IPS-NIHi7 (cell line): Measurements from ENCODE around the gene STPG3.

ENCODE experiments used
- DNase-seq: peaks from one replicate; pipeline ENCODE4 v3.0.0; 2012; ENCODE audit warnings: mixed read lengths; ENCODE audit errors: extremely low spot score

STPG3 gene

GRCh38 chr9:137222190-137223077, 28.7 kb upstream of the STPG3 start, which contains the start of gene RNF208:
Gene RNF208 (minus strand): TSS chr9:137222240. CDS start chr9:137221212, 1,028 bp downstream.
- no peak for DNase-seq

- DNase-seq: peak; percentile 96
Observed at GRCh38 chr9:137223078-137223970, 27.8 kb upstream of the STPG3 start.

- no peak for DNase-seq
Observed at GRCh38 chr9:137224830-137225694, 26.0 kb upstream of the STPG3 start, which contains the start of gene CYSRT1. Gene CYSRT1 (plus strand): TSS chr9:137225174. CDS start chr9:137225622, 448 bp downstream.

GRCh38 chr9:137225699-137226331, 25.3 kb upstream of the STPG3 start:
- DNase-seq: no peak

- no peak for DNase-seq
Observed at GRCh38 chr9:137226338-137227053, 24.6 kb upstream of the STPG3 start.

- peak; percentile 89 for DNase-seq
Observed at GRCh38 chr9:137227054-137227852, 23.8 kb upstream of the STPG3 start, which contains the start of gene RNF224. Gene RNF224 (plus strand): TSS chr9:137227502. CDS start chr9:137228336, 834 bp downstream.

- no peak for DNase-seq
Observed at GRCh38 chr9:137227853-137228505, 23.1 kb upstream of the STPG3 start.

GRCh38 chr9:137228506-137228967, 22.5 kb upstream of the STPG3 start:
- DNase-seq: no peak

- no peak for DNase-seq
Observed at GRCh38 chr9:137228968-137229896, 21.9 kb upstream of the STPG3 start.

- no peak for DNase-seq
Observed at GRCh38 chr9:137229903-137230704, 21.0 kb upstream of the STPG3 start.

GRCh38 chr9:137230705-137231371, 20.2 kb upstream of the STPG3 start, which contains the start of gene SLC34A3:
Gene SLC34A3 (plus strand): TSS chr9:137230901. CDS start chr9:137231703, 802 bp downstream.
- no peak for DNase-seq

- DNase-seq: no peak
Observed at GRCh38 chr9:137231372-137232039, 19.6 kb upstream of the STPG3 start.

- no peak for DNase-seq
Observed at GRCh38 chr9:137232101-137232500, 19.0 kb upstream of the STPG3 start.

- DNase-seq: no peak
Observed at GRCh38 chr9:137232510-137232909, 18.6 kb upstream of the STPG3 start.
